Activated CD4-positive, alpha-beta T cell treated with anti-CD3 and anti-CD28 coated beads, Interleukin-2, amount 10 ng/mL, durations not matched to agents 7 days and 5 days (primary cell): ENCODE measurements around the gene RASSF5. TPM values are rescaled to one million over a fixed set of nuclear protein-coding genes. Genes with fewer than 3 reads are reported as not detected.

Experiments
- CTCF ChIA-PET: fragments of 350-600 bp; sonication (Branson Sonifier 250); formaldehyde crosslinking; loops from one replicate; lab custom pipeline; 2021; ENCODE audit warnings: antibody characterized with exemption; lab: Charles Lee
- POLR2A ChIA-PET: fragments of 350-600 bp; sonication (Branson Sonifier 250); formaldehyde crosslinking; loops from one replicate; lab custom pipeline; 2021; ENCODE audit warnings: antibody characterized with exemption; lab: Charles Lee
- DNase-seq: peaks from one replicate; pipeline ENCODE4 v3.0.0-alpha.2; 2020
- H3K27ac Mint-ChIP-seq: one replicate; pipeline ENCODE4 v1.8.0; 2021; ENCODE audit warnings: mild to moderate bottlenecking, moderate library complexity, mixed read lengths
- H3K27me3 Mint-ChIP-seq: one replicate; pipeline ENCODE4 v1.8.0; 2021; ENCODE audit warnings: mixed read lengths
- H3K36me3 Mint-ChIP-seq: one replicate; pipeline ENCODE4 v1.8.0; 2021; ENCODE audit warnings: low read depth, mixed read lengths
- H3K4me1 Mint-ChIP-seq: one replicate; pipeline ENCODE4 v1.8.0; 2021; ENCODE audit warnings: mixed read lengths
- H3K4me3 Mint-ChIP-seq: one replicate; pipeline ENCODE4 v1.8.0; 2021; ENCODE audit warnings: mild to moderate bottlenecking, moderate library complexity, mixed read lengths
- H3K9me3 Mint-ChIP-seq: one replicate; pipeline ENCODE4 v1.8.0; 2021; ENCODE audit warnings: mixed read lengths
- microRNA-seq: library from miRNA; unstranded; fragments of <30 nt; microRNA quantifications from one replicate; pipeline ENCODE4 v1.2.0, GENCODE V29; 2021; ENCODE audit warnings: borderline microRNAs expressed, borderline replicate concordance
- total RNA-seq, 2 experiments: library from RNA; stranded (reverse); gene quantifications; one replicate each; pipeline ENCODE4 v1.2.3, GENCODE V29; 2021

RASSF5 gene
- total RNA-seq, 2 experiments from 2014 or later, result 185 to 201 TPM

- CTCF ChIA-PET, result interaction anchor here (1.0 to 5.9 kb wide), 3 partner anchors 25 to 89 kb away, joined by 4 to 45 read pairs (median 10); partner anchors contain the start of gene EIF2D
- no peak overlapping the region for H3K4me3 Mint-ChIP-seq
Measured at GRCh38 chr1:206637605-206638004, 130.3 kb downstream of the RASSF5 start.

More at GRCh38 chr1:206637605-206638004, 130.3 kb downstream of the RASSF5 start:
- POLR2A ChIA-PET, result no interaction called here
- peaks cover 23% of the 10 kb centered on the region for H3K4me1 Mint-ChIP-seq
- no peaks in the 10 kb centered on the region for H3K9me3 Mint-ChIP-seq
- H3K27ac Mint-ChIP-seq, result no peak overlapping the region
- peaks cover 8% of the 10 kb centered on the region for H3K27me3 Mint-ChIP-seq
- peaks cover 1% of the 10 kb centered on the region for H3K36me3 Mint-ChIP-seq
- DNase-seq, result no peak

Small RNA genes within 50 kb of the gene (microRNA-seq; reads per million reads assigned to microRNA genes)
- gene MIR6769B, result 3.0 reads per million, percentile 15 among the genes with 10 or more reads in this experiment

Other genes with a start within 250 kb of the RASSF5 start
- 10 to 100 TPM; 72.6 to 85.1 TPM for gene IKBKE, start 37.1 kb upstream of the RASSF5 start, total RNA-seq
- 10 to 100 TPM; 44.5 to 51.6 TPM for gene EIF2D, start 104.9 kb downstream of the RASSF5 start, total RNA-seq
- gene DYRK3, start 128.0 kb downstream of the RASSF5 start, total RNA-seq, result 1 to 10 TPM; 4.0 to 4.3 TPM
- gene MAPKAPK2, start 177.4 kb downstream of the RASSF5 start, total RNA-seq, result 10 to 100 TPM; 55.5 to 57.4 TPM